ENCODE results near the gene LINC00305. TPM values are rescaled to one million over a fixed set of nuclear protein-coding genes. Genes with fewer than 3 reads are reported as not detected.

Gene LINC00305
- total RNA-seq, 1 donor from 2014 or later = not detected

- intact Hi-C loops (cut with DNase I) = no loop called here
- Histone ChIP-seq H3K4me1 (no peaks in the 10 kb centered on the region), H3K36me3 (no peaks in the 10 kb centered on the region), H3K27me3 (no peaks in the 10 kb centered on the region), H3K27ac (no peak overlapping the region), H3K4me3 (no peak overlapping the region), H3K9me3 (no peaks in the 10 kb centered on the region)
- TF ChIP-seq POLR2A (IDR thresholded peaks at IDR 0.05) (no peak), CTCF (IDR thresholded peaks at IDR 0.05) (no peak), POLR2AphosphoS5 (IDR thresholded peaks at IDR 0.05; ENCODE audit: insufficient read depth in 1 of 2, low read depth in 1 of 2) (no peak)
- DNase-seq (ENCODE audit: extremely low spot score in 2 of 2) = no peak
Measured at GRCh38 chr18:64082054-64082453, 66.8 kb downstream of the LINC00305 start.

GRCh38 chr18:64073971-64074370 is 74.9 kb downstream of the LINC00305 start:
- Histone ChIP-seq H3K4me3 (no peak overlapping the region), H3K4me1 (no peaks in the 10 kb centered on the region), H3K9me3 (no peaks in the 10 kb centered on the region), H3K27ac (no peak overlapping the region), H3K36me3 (no peaks in the 10 kb centered on the region), H3K27me3 (no peaks in the 10 kb centered on the region)
- intact Hi-C loops (cut with DNase I) = no loop called here
- TF ChIP-seq CTCF (IDR thresholded peaks at IDR 0.05) = no peak
- no peak for TF ChIP-seq POLR2AphosphoS5 (IDR thresholded peaks at IDR 0.05; ENCODE audit: insufficient read depth in 1 of 2, low read depth in 1 of 2)
- no peak for TF ChIP-seq POLR2A (IDR thresholded peaks at IDR 0.05)
- no peak for DNase-seq (ENCODE audit: extremely low spot score in 2 of 2)

- Histone ChIP-seq H3K27me3 (no peaks in the 10 kb centered on the region), H3K27ac (no peak overlapping the region), H3K4me3 (no peak overlapping the region), H3K9me3 (no peaks in the 10 kb centered on the region), H3K4me1 (no peaks in the 10 kb centered on the region), H3K36me3 (no peaks in the 10 kb centered on the region)
- TF ChIP-seq POLR2AphosphoS5 (IDR thresholded peaks at IDR 0.05; ENCODE audit: insufficient read depth in 1 of 2, low read depth in 1 of 2) (no peak), POLR2A (IDR thresholded peaks at IDR 0.05) (no peak), CTCF (IDR thresholded peaks at IDR 0.05) (no peak)
- DNase-seq (ENCODE audit: extremely low spot score in 2 of 2) = no peak
- intact Hi-C loops (cut with DNase I) = no loop called here
Measured at GRCh38 chr18:64055019-64055418, 93.9 kb downstream of the LINC00305 start.

GRCh38 chr18:64053246-64053645 is 95.6 kb downstream of the LINC00305 start:
- no peaks in the 10 kb centered on the region for H3K9me3 ChIP-seq

GRCh38 chr18:64052772-64053171 is 96.1 kb downstream of the LINC00305 start:
- no peak for DNase-seq (ENCODE audit: extremely low spot score in 2 of 2)
- Histone ChIP-seq H3K36me3 (no peaks in the 10 kb centered on the region), H3K27me3 (no peaks in the 10 kb centered on the region), H3K9me3 (no peaks in the 10 kb centered on the region), H3K27ac (no peak overlapping the region), H3K4me3 (no peak overlapping the region), H3K4me1 (no peaks in the 10 kb centered on the region)
- TF ChIP-seq POLR2AphosphoS5 (IDR thresholded peaks at IDR 0.05; ENCODE audit: insufficient read depth in 1 of 2, low read depth in 1 of 2) = no peak
- TF ChIP-seq CTCF (IDR thresholded peaks at IDR 0.05) = no peak
- TF ChIP-seq POLR2A (IDR thresholded peaks at IDR 0.05) = no peak
- intact Hi-C loops (cut with DNase I) = no loop called here

More at GRCh38 chr18:64053246-64053645, 95.6 kb downstream of the LINC00305 start:
- DNase-seq (ENCODE audit: extremely low spot score in 2 of 2) = no peak
- H3K27me3 ChIP-seq = no peaks in the 10 kb centered on the region
- H3K4me3 ChIP-seq = no peak overlapping the region
- H3K27ac ChIP-seq = no peak overlapping the region
- H3K36me3 ChIP-seq = no peaks in the 10 kb centered on the region
- H3K4me1 ChIP-seq = no peaks in the 10 kb centered on the region
- no peak for TF ChIP-seq POLR2AphosphoS5 (IDR thresholded peaks at IDR 0.05; ENCODE audit: insufficient read depth in 1 of 2, low read depth in 1 of 2)
- TF ChIP-seq POLR2A (IDR thresholded peaks at IDR 0.05) = no peak
- no peak for TF ChIP-seq CTCF (IDR thresholded peaks at IDR 0.05)
- intact Hi-C loops (cut with DNase I) = no loop called here
